Neural cell (in vitro differentiated cells): ENCODE results near the gene PARP16.

Experiments used
- EZH2 ChIP-seq: fragments of 200-600, 300-800 bp; shearing (Covaris generic), sonication (generic); IDR thresholded peaks from 2 replicates; pipeline ENCODE4 v1.6.1; 2014; ENCODE audit warnings: antibody characterized with exemption, low read length, borderline replicate concordance, mild to moderate bottlenecking; ENCODE audit not compliant: insufficient read depth, poor library complexity, severe bottlenecking
- POLR2AphosphoS5 ChIP-seq: IDR thresholded peaks from 2 replicates; pipeline ENCODE4 v1.6.1; 2012

DNA sequence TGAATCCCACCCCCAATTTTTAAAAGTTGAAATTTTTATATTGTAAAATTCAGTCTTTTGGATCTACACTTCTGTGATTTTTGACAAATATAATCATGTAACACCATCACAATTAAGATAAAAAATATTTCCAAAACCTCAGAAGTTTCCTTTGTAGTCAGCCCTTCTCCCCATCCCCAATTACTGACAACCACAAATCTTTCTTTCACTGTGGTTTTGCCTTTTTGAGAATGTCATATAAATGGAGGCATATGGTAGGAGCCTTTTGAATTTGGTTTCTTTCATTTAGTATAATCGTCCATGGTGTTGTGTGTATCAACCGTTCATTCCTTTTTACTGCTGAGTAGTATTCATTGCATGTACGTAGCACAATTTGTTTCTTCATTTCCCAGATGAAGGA lies 67.5 kb downstream of the PARP16 start:
- no peak for TF ChIP-seq EZH2
- no peak for TF ChIP-seq POLR2AphosphoS5
